SU-DHL-6 (cell line): Measurements from ENCODE around the gene NPAS3.

Experiments used
- H2AFZ ChIP-seq: fragments of 200-600 bp; sonication (generic); 2 replicates; pipeline ENCODE4 v1.6.1; 2014; ENCODE audit warnings: low read depth, mild to moderate bottlenecking, moderate library complexity, mixed read lengths, antibody characterized with exemption, low read length; ENCODE audit not compliant: severe bottlenecking
- H3F3A ChIP-seq: fragments of 200-600 bp; shearing (Covaris generic); 2 replicates; pipeline ENCODE4 v1.6.0; 2016; ENCODE audit warnings: antibody characterized with exemption, mild to moderate bottlenecking; ENCODE audit not compliant: insufficient read depth
- H3K27ac ChIP-seq: fragments of 200-600 bp; sonication (generic); 2 replicates; pipeline ENCODE4 v1.5.1; 2016; ENCODE audit warnings: low read depth, mild to moderate bottlenecking, low read length, moderate library complexity, mixed read lengths
- H3K27me3 ChIP-seq: fragments of 200-600 bp; sonication (generic), shearing (Covaris generic); 2 replicates; pipeline ENCODE4 v1.6.0; 2014; ENCODE audit warnings: mild to moderate bottlenecking, low read length
- H3K36me3 ChIP-seq: fragments of 200-600 bp; sonication (generic); 2 replicates; pipeline ENCODE4 v1.6.1; 2014; ENCODE audit warnings: mild to moderate bottlenecking, low read length, mixed read lengths
- H3K4me2 ChIP-seq: fragments of 300-600, 200-600 bp; shearing (Covaris generic), sonication (generic); 2 replicates; pipeline ENCODE4 v1.6.0; 2014; ENCODE audit warnings: low read length, low read depth, mild to moderate bottlenecking; ENCODE audit not compliant: poor library complexity, severe bottlenecking
- H3K4me3 ChIP-seq: fragments of 200-600 bp; sonication (generic); 2 replicates; pipeline ENCODE4 v1.5.1; 2014; ENCODE audit warnings: antibody characterized with exemption, low read length, mild to moderate bottlenecking, mixed read lengths; ENCODE audit not compliant: insufficient read depth, poor library complexity, severe bottlenecking
- H3K79me2 ChIP-seq: fragments of 200-600 bp; sonication (generic); 2 replicates; pipeline ENCODE4 v1.6.1; 2014; ENCODE audit warnings: mild to moderate bottlenecking, low read length, moderate library complexity; ENCODE audit not compliant: insufficient read depth
- H3K9ac ChIP-seq: fragments of 200-600 bp; sonication (generic); 2 replicates; pipeline ENCODE4 v1.7.0; 2014; ENCODE audit warnings: mild to moderate bottlenecking, low read length
- H3K9me2 ChIP-seq: fragments of 200-600 bp; sonication (generic); replicated peaks from 2 replicates; pipeline ENCODE4 v1.6.1; 2014; ENCODE audit warnings: low read length; ENCODE audit not compliant: insufficient read depth
- H3K9me3 ChIP-seq: fragments of 200-600 bp; sonication (generic); 2 replicates; pipeline ENCODE4 v1.6.1; 2014; ENCODE audit warnings: low read length, mixed read lengths; ENCODE audit not compliant: insufficient read depth
- H4K20me1 ChIP-seq: fragments of 200-600 bp; sonication (generic); 2 replicates; pipeline ENCODE4 v1.6.1; 2014; ENCODE audit warnings: low read depth, mild to moderate bottlenecking, antibody characterized with exemption, low read length, moderate library complexity, mixed read lengths
- CTCF ChIP-seq: fragments of 200-600 bp; sonication (generic); IDR thresholded peaks from one replicate; pipeline ENCODE4 v1.5.1; 2017; ENCODE audit warnings: antibody characterized with exemption, mild to moderate bottlenecking, low read length, moderate library complexity; ENCODE audit not compliant: insufficient read depth, poor library complexity, severe bottlenecking
- EZH2phosphoT487 ChIP-seq: fragments of 200-600 bp; sonication (generic), shearing (Covaris generic); conservative IDR thresholded peaks from 2 replicates; pipeline ENCODE4 v1.6.1; 2018; ENCODE audit warnings: mild to moderate bottlenecking, antibody characterized with exemption, low read length, moderate library complexity, mixed read lengths

The NPAS3 gene

GRCh38 chr14:33493990-33494389, 555.3 kb downstream of the NPAS3 start:
- H4K20me1 ChIP-seq, result no peaks in the 10 kb centered on the region
- H3K9me3 ChIP-seq, result no peaks in the 10 kb centered on the region
- no peak overlapping the region for H3K27ac ChIP-seq
- no peaks in the 10 kb centered on the region for H3K36me3 ChIP-seq
- no peaks in the 10 kb centered on the region for H3F3A ChIP-seq
- no peak overlapping the region for H2AFZ ChIP-seq
- H3K4me2 ChIP-seq, result no peak overlapping the region
- H3K4me3 ChIP-seq, result no peak overlapping the region
- H3K27me3 ChIP-seq, result no peaks in the 10 kb centered on the region
- H3K9me2 ChIP-seq, result no peaks in the 10 kb centered on the region
- no peak for TF ChIP-seq EZH2phosphoT487
- TF ChIP-seq CTCF, result no peak
- no peak overlapping the region for H3K9ac ChIP-seq
- no peaks in the 10 kb centered on the region for H3K79me2 ChIP-seq

GRCh38 chr14:33499687-33500086, 561.0 kb downstream of the NPAS3 start:
- no peaks in the 10 kb centered on the region for H3K79me2 ChIP-seq
- H3F3A ChIP-seq, result no peaks in the 10 kb centered on the region
- H3K27ac ChIP-seq, result no peak overlapping the region
- no peak overlapping the region for H3K4me2 ChIP-seq
- H3K27me3 ChIP-seq, result no peaks in the 10 kb centered on the region
- TF ChIP-seq CTCF, result no peak
- TF ChIP-seq EZH2phosphoT487, result no peak
- H4K20me1 ChIP-seq, result no peaks in the 10 kb centered on the region
- H3K4me3 ChIP-seq, result no peak overlapping the region
- H3K9me2 ChIP-seq, result no peaks in the 10 kb centered on the region
- no peak overlapping the region for H2AFZ ChIP-seq
- H3K36me3 ChIP-seq, result no peaks in the 10 kb centered on the region
- H3K9me3 ChIP-seq, result no peaks in the 10 kb centered on the region
- no peak overlapping the region for H3K9ac ChIP-seq

GRCh38 chr14:33504246-33505099, 565.8 kb downstream of the NPAS3 start:
- TF ChIP-seq EZH2phosphoT487, result no peak
- TF ChIP-seq CTCF, result no peak
- no peak overlapping the region for H3K27ac ChIP-seq
- H3K9me2 ChIP-seq, result no peaks in the 10 kb centered on the region
- no peaks in the 10 kb centered on the region for H4K20me1 ChIP-seq
- no peak overlapping the region for H3K4me2 ChIP-seq
- no peaks in the 10 kb centered on the region for H3F3A ChIP-seq
- no peak overlapping the region for H3K4me3 ChIP-seq
- no peaks in the 10 kb centered on the region for H3K79me2 ChIP-seq
- H3K36me3 ChIP-seq, result no peaks in the 10 kb centered on the region
- H2AFZ ChIP-seq, result no peak overlapping the region
- no peaks in the 10 kb centered on the region for H3K27me3 ChIP-seq
- no peak overlapping the region for H3K9ac ChIP-seq
- no peaks in the 10 kb centered on the region for H3K9me3 ChIP-seq
